Stimulated activated naive B cell treated with anti-CD40 and anti-IgM and Interleukin-4, amounts not matched to agents 10 μg/mL and 1 μg/mL and 100 μg/mL, for 72 hours (primary cell): ENCODE results near the gene DEPDC5.
"Not testable (repeated sequence)": the region's sequence is repeated elsewhere in the genome, so short reads cannot be mapped to it uniquely, and the experiment has no call there.

Experiments
- ATAC-seq, 2 donors: fragments of 150-1000 bp; cut with Tn5 transposase; replicated peaks; 2 replicates each; pipeline ENCODE4 v1.10.0; 2021; ENCODE audit warnings: moderate library complexity in 1 of 2
- DNase-seq: peaks from one replicate; pipeline ENCODE4 v3.0.0; 2021
- H3K27ac Mint-ChIP-seq: one replicate; pipeline ENCODE4 v1.8.0; 2022; ENCODE audit warnings: mild to moderate bottlenecking, mixed read lengths
- H3K27me3 Mint-ChIP-seq, 2 donors: one replicate each; pipeline ENCODE4 v1.8.0; 2022; ENCODE audit warnings: mixed read lengths in 2 of 2
- H3K36me3 Mint-ChIP-seq, 2 donors: one replicate each; pipeline ENCODE4 v1.8.0; 2022; ENCODE audit warnings: mixed read lengths in 2 of 2, mild to moderate bottlenecking in 1 of 2
- H3K4me1 Mint-ChIP-seq, 2 donors: one replicate each; pipeline ENCODE4 v1.8.0; 2022; ENCODE audit warnings: mixed read lengths in 2 of 2, mild to moderate bottlenecking in 1 of 2
- H3K4me3 Mint-ChIP-seq, 2 donors: one replicate each; pipeline ENCODE4 v1.8.0; 2022; ENCODE audit warnings: mild to moderate bottlenecking in 2 of 2, mixed read lengths in 2 of 2, moderate library complexity in 1 of 2
- H3K9me3 Mint-ChIP-seq, 2 donors: one replicate each; pipeline ENCODE4 v1.8.0; 2022; ENCODE audit warnings: mixed read lengths in 2 of 2, mild to moderate bottlenecking in 1 of 2

The DEPDC5 gene

DNA sequence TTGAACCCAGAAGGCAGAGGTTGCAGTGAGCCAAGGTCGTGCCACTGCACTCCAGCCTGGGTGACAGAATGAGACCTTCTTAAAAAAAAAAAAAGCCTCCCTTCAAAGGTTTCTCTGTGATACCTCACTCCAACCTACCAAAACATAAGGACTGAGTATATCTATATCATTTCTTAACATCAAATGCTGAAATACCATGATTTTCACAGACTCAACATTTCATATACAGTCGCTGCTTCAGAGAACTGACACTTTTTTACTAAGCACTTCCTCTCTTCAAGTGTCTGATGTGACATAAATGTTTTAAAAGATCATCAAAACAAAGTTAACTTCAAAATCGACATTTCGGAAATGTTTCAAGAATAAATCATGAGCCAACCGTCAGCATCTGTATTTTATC is 15.9 kb upstream of the DEPDC5 start:
- DNase-seq (no peak), ATAC-seq (no peak)
- Mint-ChIP-seq H3K4me3 (no peak overlapping the region), H3K4me1 (peaks cover 27 to 52% of the 10 kb centered on the region in 2 donors), H3K9me3 (no peaks in the 10 kb centered on the region), H3K27me3 (no peaks in the 10 kb centered on the region), H3K36me3 (peaks cover 38 to 46% of the 10 kb centered on the region in 2 donors), H3K27ac (no peak overlapping the region)

DNA sequence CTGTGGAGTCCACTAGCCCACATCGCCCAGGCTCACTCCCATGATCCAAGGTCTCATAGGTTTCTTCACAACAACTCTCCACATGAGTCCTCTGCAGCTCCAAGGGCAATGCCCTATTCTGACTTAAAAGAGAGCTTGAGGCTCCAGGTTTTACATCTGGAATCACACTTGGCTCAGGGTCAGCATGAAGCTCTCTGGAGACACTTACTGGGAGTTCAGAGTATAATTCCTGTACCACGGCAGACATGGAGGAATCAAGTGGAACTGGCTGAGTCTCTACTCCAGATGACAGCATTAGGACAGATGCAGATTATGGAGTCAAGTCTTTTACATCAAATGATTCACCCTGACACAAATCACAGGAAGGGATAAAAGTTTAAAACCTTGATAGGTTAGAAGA is 15.3 kb upstream of the DEPDC5 start:
- Mint-ChIP-seq H3K4me1 (peaks cover 24 to 49% of the 10 kb centered on the region in 2 donors), H3K9me3 (no peaks in the 10 kb centered on the region), H3K27me3 (no peaks in the 10 kb centered on the region), H3K4me3 (no peak overlapping the region), H3K36me3 (peaks cover 35 to 44% of the 10 kb centered on the region in 2 donors), H3K27ac (peak overlapping the region; percentile 43)
- no peak for ATAC-seq
- DNase-seq: no peak

DNA sequence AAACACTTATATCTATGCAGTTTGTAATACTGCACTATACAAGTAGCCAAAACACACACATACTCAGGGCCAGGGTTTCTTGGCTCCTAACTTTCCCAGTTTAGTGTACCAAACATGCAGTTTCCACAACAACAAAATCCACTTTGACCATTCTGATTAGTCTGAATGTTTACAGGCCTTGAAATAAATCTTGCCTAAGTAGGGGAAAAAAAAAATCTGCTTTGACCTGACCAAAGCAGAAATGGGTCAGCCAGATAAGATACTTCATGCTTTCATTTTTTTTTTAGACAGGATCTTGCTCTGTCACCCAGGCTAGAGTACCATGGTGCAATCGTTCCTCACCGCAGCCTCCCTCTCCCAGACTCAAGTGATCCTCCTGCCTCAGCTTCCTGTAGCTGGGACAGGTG is 14.0 kb upstream of the DEPDC5 start:
- DNase-seq: no peak

DNA sequence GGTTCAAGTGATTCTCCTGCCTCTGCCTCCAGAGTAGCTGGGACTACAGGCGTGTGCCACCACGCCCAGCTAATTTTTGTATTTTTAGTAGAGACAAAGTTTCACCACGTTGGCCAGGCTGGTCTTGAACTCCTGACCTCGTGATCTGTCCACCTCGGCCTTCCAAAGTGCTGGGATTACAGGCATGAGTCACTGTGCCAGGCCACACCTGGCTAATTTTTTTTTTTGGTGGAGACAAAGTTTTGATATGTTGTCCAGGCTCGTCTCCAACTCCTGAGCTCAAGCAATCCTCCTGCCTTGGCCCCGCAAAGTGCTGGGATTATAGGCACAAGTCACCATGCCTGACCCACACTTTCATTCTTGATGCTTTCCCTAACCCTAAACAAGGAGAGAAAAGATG is 13.5 kb upstream of the DEPDC5 start:
- ATAC-seq, DNase-seq, H3K27me3 Mint-ChIP-seq, H3K9me3 Mint-ChIP-seq, H3K4me3 Mint-ChIP-seq: not testable (repeated sequence)
- Mint-ChIP-seq H3K36me3 (peaks cover 28 to 38% of the 10 kb centered on the region in 2 donors), H3K4me1 (peaks cover 18 to 43% of the 10 kb centered on the region in 2 donors), H3K27ac (peak overlapping the region; percentile 57)

More for the DNA sequence above, 14.0 kb upstream of the DEPDC5 start:
- Mint-ChIP-seq H3K4me1 (peaks cover 19 to 43% of the 10 kb centered on the region in 2 donors), H3K27me3 (no peaks in the 10 kb centered on the region), H3K4me3 (no peak overlapping the region), H3K27ac (no peak overlapping the region), H3K36me3 (peaks cover 28 to 39% of the 10 kb centered on the region in 2 donors), H3K9me3 (no peaks in the 10 kb centered on the region)
- ATAC-seq: no peak

DNA sequence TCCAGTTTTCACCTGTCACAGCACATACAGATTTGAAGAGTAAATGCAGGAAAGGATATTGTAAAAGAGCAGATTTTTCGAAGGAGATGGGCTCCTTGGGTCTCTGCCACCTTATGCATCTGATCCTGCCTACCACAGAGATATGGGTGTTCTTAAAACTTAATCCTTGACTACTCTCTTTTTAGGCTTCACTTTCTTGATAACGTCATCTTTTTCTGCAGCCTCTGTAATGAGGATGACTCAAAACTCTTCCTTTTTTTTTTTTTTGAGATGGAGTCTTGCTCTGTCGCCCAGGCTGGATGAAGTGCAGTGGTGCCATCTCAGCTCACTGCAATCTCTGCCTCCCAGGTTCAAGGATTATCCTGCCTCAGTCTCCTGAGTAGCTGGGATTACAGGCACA is 11.7 kb upstream of the DEPDC5 start:
- H3K27me3 Mint-ChIP-seq: no peaks in the 10 kb centered on the region
- DNase-seq (no peak), ATAC-seq (no peak)
- H3K27ac Mint-ChIP-seq: peak overlapping the region; percentile 59
- H3K4me3 Mint-ChIP-seq: no peak overlapping the region
- H3K9me3 Mint-ChIP-seq: no peaks in the 10 kb centered on the region
- H3K4me1 Mint-ChIP-seq: peaks cover 18 to 45% of the 10 kb centered on the region in 2 donors
- H3K36me3 Mint-ChIP-seq: peaks cover 26 to 39% of the 10 kb centered on the region in 2 donors

DNA sequence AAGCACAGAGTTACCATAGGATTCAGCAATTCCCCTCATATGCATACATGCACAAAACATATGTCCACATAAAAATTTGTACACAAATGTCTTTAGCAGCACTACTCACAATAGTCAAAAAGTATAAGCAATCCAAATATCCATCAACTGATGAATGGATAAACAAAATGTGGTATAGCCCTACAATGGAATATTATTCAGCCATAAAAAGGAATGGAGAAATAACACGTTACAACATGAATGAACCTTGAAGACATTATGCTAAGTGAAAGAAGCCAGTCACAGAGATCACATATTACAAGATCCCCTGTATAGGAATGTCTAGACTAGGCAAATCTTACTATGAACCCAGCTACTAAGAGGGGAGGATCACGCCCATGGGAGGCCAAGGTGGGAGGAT is 11.1 kb upstream of the DEPDC5 start:
- Mint-ChIP-seq H3K27ac (peak overlapping the region; percentile 52), H3K36me3 (peaks cover 28 to 43% of the 10 kb centered on the region in 2 donors), H3K4me3 (no peak overlapping the region), H3K9me3 (no peaks in the 10 kb centered on the region), H3K27me3 (no peaks in the 10 kb centered on the region), H3K4me1 (peaks cover 22 to 50% of the 10 kb centered on the region in 2 donors)
- no peak for ATAC-seq
- no peak for DNase-seq

DNA sequence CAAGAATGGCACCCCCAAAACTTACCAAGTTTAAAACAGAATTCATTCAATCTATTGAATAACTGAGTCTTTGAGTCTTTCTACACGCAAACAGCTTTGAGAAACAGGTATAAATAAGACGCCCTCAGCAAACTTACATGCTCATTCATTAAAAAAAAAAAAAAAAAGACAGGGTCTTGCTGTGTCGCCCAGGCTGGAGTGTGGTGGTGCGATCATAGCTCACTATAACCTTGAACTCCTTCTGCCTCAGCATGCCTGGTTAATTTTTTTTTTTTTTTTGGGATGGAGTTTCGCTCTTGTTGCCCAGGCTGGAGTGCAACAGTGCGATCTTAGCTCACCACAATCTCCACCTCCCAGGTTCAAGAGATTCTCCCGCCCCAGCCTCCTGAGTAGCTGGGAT is 9.9 kb upstream of the DEPDC5 start:
- Mint-ChIP-seq H3K27ac (no peak overlapping the region), H3K36me3 (peaks cover 23 to 34% of the 10 kb centered on the region in 2 donors), H3K9me3 (no peaks in the 10 kb centered on the region), H3K4me3 (no peak overlapping the region), H3K27me3 (no peaks in the 10 kb centered on the region), H3K4me1 (peaks cover 22 to 52% of the 10 kb centered on the region in 2 donors)
- no peak for ATAC-seq
- DNase-seq: no peak

DNA sequence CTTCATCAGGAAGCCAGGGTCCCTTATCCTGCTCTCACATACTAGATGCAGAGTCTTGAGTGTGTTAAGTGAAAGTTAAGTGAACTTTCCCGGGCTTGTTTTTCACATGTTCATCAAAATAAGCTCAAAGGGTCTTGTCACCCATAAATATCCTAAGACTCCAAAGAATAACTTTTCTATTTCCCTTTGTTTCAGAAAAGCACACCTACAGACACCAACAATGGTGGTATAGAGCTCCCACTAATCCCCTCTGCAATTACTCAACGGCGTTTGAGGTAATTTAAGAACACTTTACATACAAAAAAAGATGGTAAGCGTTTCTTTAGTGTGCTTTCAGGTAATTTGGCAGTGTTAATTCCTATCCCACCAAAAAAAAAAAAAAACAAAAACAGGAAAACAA is 6.4 kb upstream of the DEPDC5 start:
- Mint-ChIP-seq H3K27ac (no peak overlapping the region), H3K36me3 (peaks cover 21 to 22% of the 10 kb centered on the region in 2 donors), H3K27me3 (no peaks in the 10 kb centered on the region), H3K4me3 (peak overlapping the region; percentile 30 to 60), H3K4me1 (peaks cover 19 to 47% of the 10 kb centered on the region in 2 donors), H3K9me3 (no peaks in the 10 kb centered on the region)
- no peak for DNase-seq
- ATAC-seq: no peak

DNA sequence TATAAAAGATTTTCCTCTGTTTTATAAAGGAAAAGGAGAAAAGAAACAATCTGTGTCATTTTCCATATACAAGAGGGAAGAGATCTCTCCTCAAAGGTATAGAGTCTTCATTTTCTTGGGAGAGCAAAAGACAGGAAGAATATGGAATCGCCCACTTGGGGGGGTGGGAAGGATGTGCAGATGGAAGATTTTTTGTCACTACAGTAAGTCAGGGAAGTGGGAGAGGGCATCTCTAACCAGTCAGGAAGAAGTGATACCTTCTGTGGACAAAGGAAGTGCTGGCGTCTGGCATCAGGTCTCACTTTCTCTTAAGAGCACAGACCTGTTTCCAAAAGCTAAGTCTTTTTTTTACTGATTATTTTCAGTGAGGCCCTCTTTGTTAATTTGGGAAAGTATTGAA is 5.3 kb upstream of the DEPDC5 start:
- ATAC-seq: no peak
- Mint-ChIP-seq H3K27ac (peak overlapping the region; percentile 91), H3K9me3 (no peaks in the 10 kb centered on the region), H3K4me1 (peaks cover 21 to 51% of the 10 kb centered on the region in 2 donors), H3K4me3 (peak overlapping the region; percentile 86), H3K27me3 (no peaks in the 10 kb centered on the region), H3K36me3 (peaks cover 14 to 15% of the 10 kb centered on the region in 2 donors)
- DNase-seq: no peak

DNA sequence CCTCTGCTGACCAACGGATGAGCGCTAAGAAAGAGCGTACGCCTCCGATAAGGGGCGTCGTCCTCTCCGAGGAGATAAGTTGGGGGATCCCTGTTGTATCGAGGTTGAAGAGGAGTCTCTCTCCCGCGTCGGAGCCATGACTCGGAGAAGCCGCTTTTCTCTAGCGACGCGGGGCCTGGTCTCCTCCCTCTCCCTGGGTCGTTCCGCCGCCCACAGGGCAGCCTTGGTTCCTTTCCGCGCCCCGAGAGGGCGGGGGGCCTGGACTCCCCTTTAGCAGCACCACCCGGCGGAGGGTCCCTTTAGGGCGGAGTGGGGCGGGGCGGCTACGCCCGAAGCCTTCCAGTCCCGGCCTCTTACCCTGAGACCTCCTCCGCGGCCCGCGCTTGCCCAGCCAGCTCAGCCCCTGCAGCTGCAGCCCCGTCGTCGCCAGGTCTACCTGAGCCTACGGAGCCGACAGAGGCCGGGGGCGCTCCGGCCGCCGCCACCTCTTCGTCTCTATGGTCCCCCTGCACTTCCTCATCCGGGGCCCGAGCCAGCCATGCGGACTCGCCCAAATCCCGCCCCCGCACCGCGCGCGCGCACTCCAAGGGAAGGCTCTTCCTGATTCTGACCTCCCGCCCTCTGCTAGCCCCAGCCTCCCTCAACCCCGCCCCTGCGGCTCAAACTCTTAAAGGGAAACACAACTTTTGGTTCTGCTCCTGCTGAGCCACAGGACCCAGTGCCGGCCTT is 4.0 kb upstream of the DEPDC5 start, which contains the start of gene PRR14L:
PRR14L (minus strand) TSS at position 497 of the 729 bp plus-strand sequence. CDS start 11,272 bp downstream, outside the sequence.
- DNase-seq: peak; percentile 99
- ATAC-seq: peak; percentile 77 to 78
- no peaks in the 10 kb centered on the region for H3K9me3 Mint-ChIP-seq
- H3K4me1 Mint-ChIP-seq: peaks cover 24 to 56% of the 10 kb centered on the region in 2 donors
- H3K27me3 Mint-ChIP-seq: no peaks in the 10 kb centered on the region
- peak within 1 kb of the TSS; percentile 86 for H3K4me3 Mint-ChIP-seq
- H3K36me3 Mint-ChIP-seq: peaks cover 7 to 10% of the 10 kb centered on the region in 2 donors
- H3K27ac Mint-ChIP-seq: peak within 1 kb of the TSS; percentile 91

DNA sequence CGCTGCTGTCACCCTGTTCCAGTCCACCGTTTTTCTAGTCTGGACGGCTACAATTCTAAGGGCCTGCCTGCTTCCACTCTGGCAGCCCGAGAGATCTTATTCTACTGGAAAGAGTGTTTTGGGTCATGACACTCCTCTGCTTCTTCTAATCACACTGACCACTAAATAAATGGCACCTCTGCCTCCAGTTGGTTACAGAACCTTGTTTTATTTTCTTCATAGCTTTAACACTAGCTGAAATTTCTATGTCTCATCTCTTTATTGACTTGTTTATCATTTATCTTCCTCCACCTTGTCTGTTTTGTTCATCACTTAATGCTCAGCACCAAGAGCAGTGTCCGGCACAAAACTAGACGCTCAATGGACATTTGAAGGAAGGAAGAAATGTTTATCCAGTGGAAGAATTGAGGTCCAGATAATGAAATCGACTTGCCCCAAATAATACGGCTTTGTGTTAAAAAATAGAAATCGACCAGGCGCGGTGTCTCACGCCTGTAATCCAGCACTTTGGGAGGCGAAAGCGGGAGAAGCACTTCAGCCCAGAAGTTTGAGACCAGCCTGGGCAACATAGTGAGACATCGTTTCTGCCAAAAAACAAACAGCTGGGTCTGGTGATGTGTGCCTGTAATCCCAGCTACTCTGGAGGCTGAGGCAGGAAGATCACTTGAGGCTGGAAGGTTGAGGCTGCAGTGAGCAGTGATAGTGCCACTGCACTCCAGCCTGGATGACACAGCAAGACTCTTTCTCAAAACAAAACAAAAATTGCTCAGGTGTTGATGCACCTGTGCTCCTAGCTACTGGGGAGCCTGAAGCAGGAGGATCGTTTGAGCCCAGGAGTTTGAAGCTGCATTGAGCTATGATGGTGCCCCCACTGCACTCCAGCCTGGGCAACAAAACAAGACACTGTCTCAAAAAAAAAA is 3.2 kb upstream of the DEPDC5 start:
- Mint-ChIP-seq H3K27ac (peak overlapping the region; percentile 91), H3K4me1 (peaks cover 28 to 62% of the 10 kb centered on the region in 2 donors), H3K9me3 (no peaks in the 10 kb centered on the region), H3K27me3 (no peaks in the 10 kb centered on the region), H3K4me3 (peak overlapping the region; percentile 86), H3K36me3 (peaks cover 7 to 12% of the 10 kb centered on the region in 2 donors)
- no peak for DNase-seq
- no peak for ATAC-seq

DNA sequence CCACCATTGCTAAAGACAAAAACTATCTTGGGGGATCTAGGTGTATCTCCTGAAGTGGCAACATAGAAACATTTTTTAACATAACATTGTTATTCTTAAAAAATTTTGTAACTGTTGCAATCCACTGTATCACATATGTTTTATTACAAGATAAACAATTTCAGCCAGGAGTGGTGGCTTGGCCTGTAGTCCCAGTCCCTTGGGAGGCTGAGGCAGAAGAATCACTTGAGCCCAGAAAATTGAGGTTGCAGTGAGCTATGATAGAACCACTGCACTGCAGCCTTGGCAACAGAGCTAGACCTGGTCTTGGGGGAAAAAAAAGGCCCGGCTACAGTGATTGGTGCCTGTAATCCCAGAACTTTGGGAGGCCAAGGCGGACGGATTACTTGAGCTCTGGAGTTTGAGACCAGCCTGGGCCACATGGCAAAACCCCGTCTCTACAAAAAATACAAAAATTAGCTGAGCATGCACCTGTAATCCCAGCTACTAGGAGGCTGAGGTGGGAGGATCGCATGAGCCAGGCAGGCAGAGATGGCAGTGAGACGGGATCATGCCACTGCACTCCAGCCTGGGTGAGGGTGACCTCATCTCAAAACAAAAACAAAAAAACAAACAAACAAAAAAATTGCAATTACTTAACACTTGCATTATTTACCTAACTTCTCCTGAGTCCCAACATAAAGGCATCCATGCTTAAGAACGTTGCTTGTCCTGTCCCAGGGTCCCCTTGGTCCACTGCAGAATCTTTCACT is 1.5 kb upstream of the DEPDC5 start:
- H3K27me3 Mint-ChIP-seq: no peaks in the 10 kb centered on the region
- H3K4me1 Mint-ChIP-seq: peaks cover 32 to 63% of the 10 kb centered on the region in 2 donors

DNA sequence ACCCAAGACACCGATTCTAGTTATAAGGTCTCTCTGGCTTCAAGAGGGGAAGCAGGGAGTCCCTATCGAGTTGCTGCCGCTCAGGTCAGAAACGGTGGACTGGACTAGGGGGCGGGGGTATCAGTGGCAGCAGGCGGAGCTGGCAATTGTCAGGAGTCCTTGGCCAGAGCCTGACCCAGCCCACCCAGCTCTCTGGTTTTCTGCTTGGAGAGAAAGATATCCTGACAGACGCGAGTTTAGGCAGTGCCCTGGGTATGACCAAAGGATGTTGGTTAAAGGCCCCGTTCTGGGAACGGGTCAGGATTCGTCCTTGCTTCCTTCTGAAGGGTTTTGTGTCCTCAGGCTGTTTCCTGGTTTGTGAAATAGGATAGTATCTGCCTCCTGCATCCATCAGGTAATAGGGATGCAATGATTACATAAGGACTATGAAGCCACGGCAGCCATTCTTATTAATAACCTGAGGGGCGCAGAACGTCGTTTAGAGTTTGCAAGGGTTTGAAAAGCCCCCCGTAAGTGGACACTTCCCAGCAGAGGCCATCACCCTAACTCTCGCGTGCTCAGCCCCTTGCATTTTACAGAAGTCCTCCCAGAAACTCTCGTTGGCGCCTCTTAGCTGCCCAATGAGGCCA is 700 bp upstream of the DEPDC5 start:
- ATAC-seq: peak; percentile 35 to 41
- Mint-ChIP-seq H3K4me3 (peak overlapping the region; percentile 87 to 93), H3K4me1 (peaks cover 27 to 54% of the 10 kb centered on the region in 2 donors), H3K27me3 (no peaks in the 10 kb centered on the region), H3K27ac (peak overlapping the region; percentile 99), H3K36me3 (peaks cover 0 to 10% of the 10 kb centered on the region in 2 donors), H3K9me3 (no peaks in the 10 kb centered on the region)
- peak; percentile 17 for DNase-seq

More for the DNA sequence above, 1.5 kb upstream of the DEPDC5 start:
- peaks cover 5 to 12% of the 10 kb centered on the region in 2 donors for H3K36me3 Mint-ChIP-seq
- ATAC-seq: no peak
- H3K9me3 Mint-ChIP-seq: no peaks in the 10 kb centered on the region
- H3K4me3 Mint-ChIP-seq: peak overlapping the region in 1 of 2 donors; percentile 93
- H3K27ac Mint-ChIP-seq: no peak overlapping the region
- DNase-seq: no peak
